ENCODE results near the gene DNER. TPM values are rescaled to one million over a fixed set of nuclear protein-coding genes. Genes with fewer than 3 reads are reported as not detected.

The DNER gene
- total RNA-seq, 2 donors from 2014 or later: 17.6 to 28.4 TPM

DNA sequence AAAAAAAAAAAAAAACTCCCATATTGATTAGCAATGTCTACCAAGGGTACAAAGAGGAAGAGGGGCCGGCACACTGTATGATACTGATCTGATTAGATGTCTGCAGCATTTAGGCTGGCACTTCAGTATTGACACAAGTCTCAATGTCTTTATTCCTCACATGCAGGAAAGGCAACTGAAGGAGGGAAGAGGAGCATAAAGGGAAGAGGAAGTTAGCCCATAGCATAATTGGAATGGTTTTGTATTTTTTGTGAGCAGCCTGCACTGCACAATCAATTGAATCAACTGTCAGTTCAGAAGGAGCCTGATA is 79.0 kb downstream of the DNER start:
- no peak overlapping the region for H3K27ac ChIP-seq
- H3K4me3 ChIP-seq: no peak overlapping the region
- no peak for DNase-seq (ENCODE audit: low spot score)
- H3K36me3 ChIP-seq: no peaks in the 10 kb centered on the region
- H3K4me1 ChIP-seq: no peaks in the 10 kb centered on the region
- TF ChIP-seq, protein P1, sequence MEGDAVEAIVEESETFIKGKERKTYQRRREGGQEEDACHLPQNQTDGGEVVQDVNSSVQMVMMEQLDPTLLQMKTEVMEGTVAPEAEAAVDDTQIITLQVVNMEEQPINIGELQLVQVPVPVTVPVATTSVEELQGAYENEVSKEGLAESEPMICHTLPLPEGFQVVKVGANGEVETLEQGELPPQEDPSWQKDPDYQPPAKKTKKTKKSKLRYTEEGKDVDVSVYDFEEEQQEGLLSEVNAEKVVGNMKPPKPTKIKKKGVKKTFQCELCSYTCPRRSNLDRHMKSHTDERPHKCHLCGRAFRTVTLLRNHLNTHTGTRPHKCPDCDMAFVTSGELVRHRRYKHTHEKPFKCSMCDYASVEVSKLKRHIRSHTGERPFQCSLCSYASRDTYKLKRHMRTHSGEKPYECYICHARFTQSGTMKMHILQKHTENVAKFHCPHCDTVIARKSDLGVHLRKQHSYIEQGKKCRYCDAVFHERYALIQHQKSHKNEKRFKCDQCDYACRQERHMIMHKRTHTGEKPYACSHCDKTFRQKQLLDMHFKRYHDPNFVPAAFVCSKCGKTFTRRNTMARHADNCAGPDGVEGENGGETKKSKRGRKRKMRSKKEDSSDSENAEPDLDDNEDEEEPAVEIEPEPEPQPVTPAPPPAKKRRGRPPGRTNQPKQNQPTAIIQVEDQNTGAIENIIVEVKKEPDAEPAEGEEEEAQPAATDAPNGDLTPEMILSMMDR (IDR thresholded peaks at IDR 0.05): no peak
- H3K9me3 ChIP-seq: no peaks in the 10 kb centered on the region
- H3K27me3 ChIP-seq: no peaks in the 10 kb centered on the region

DNA sequence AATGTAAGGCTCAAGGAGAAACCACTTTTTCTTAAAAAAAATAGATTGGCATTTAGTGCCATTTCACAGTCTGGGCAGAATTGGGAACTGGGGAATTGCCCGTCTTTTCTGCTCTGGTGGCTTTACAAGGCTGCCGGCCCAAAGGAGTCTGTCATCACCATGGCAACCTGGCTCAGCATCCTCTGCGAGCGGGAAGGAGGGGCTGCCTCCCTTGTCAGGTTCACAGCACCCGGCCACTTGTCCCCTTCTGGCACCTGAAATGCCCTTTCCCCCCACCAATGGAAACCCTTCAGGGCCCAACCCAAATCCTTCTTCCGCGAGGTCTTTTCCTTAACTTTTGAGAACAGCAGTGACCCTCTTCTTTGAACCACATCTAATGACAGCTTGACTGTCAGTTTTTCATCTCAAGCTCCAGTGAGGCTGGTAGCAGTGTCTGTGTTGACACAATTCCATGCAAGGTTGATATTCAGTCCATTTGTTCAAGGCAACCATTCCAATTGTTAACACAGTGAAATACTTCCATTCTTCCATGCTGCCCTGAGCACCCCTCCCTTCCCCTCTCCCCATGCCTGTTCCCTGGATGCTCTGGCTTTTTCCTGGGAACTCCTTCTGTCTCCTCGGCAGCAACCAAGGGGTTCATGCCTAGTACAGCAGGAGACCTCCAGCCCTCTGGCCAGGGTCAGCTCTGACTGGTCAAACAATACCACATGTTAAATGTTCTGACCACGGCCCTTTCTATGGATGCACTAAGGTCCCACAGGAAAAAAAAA is 79.6 kb downstream of the DNER start:
- H3K4me3 ChIP-seq: no peak overlapping the region
- H3K4me1 ChIP-seq: no peaks in the 10 kb centered on the region
- no peaks in the 10 kb centered on the region for H3K9me3 ChIP-seq
- H3K27me3 ChIP-seq: no peaks in the 10 kb centered on the region
- no peak overlapping the region for H3K27ac ChIP-seq
- TF ChIP-seq, protein P1 (IDR thresholded peaks at IDR 0.05): no peak
- H3K36me3 ChIP-seq: no peaks in the 10 kb centered on the region
- no peak for DNase-seq (ENCODE audit: low spot score)

DNA sequence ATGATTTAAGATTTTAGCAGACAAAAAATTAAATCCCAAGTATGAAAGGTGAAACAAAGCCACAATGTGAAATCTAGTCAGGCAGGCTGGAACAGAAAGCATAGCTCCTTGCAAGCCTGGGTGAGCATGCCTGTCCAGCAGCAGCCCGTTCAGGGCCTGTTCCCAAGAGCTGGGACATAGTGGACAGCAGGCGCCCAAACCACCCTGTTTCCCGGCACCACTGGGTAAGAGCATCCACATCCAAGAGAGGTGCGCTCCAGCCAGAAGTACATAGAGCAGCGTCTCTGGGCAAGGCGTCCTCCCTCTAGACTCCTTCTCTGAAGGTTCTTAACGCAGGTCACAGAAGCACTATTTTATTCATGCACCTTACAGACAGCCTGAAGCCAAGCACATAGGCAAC is 80.8 kb downstream of the DNER start:
- H3K36me3 ChIP-seq: no peaks in the 10 kb centered on the region
- no peak overlapping the region for H3K27ac ChIP-seq
- no peaks in the 10 kb centered on the region for H3K4me1 ChIP-seq
- TF ChIP-seq, protein P1 (IDR thresholded peaks at IDR 0.05): no peak
- H3K4me3 ChIP-seq: no peak overlapping the region
- no peak for DNase-seq (ENCODE audit: low spot score)
- no peaks in the 10 kb centered on the region for H3K27me3 ChIP-seq
- no peaks in the 10 kb centered on the region for H3K9me3 ChIP-seq

DNA sequence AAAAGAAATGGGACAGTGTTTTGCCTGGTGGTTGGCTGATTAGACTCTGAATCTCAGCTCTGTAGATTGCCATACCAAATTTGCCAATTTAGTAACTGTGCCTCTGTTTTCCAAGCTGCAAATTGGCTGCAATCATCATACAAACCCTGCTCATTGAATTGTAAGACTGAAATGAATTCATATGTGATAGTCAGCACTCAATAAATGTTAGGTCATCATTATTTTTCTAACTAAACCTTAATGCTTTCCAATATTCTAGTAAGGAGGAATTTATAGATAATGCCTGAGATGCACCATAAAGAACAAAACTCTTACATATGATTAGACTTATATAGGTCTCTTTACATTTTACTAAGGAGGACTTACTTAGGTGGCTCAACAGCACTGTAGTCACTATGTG is 85.3 kb downstream of the DNER start:
- no peak overlapping the region for H3K27ac ChIP-seq
- no peak for DNase-seq (ENCODE audit: low spot score)
- no peak overlapping the region for H3K4me3 ChIP-seq
- no peaks in the 10 kb centered on the region for H3K9me3 ChIP-seq
- no peaks in the 10 kb centered on the region for H3K27me3 ChIP-seq
- H3K36me3 ChIP-seq: no peaks in the 10 kb centered on the region
- TF ChIP-seq, protein P1 (IDR thresholded peaks at IDR 0.05): no peak
- H3K4me1 ChIP-seq: no peaks in the 10 kb centered on the region

DNA sequence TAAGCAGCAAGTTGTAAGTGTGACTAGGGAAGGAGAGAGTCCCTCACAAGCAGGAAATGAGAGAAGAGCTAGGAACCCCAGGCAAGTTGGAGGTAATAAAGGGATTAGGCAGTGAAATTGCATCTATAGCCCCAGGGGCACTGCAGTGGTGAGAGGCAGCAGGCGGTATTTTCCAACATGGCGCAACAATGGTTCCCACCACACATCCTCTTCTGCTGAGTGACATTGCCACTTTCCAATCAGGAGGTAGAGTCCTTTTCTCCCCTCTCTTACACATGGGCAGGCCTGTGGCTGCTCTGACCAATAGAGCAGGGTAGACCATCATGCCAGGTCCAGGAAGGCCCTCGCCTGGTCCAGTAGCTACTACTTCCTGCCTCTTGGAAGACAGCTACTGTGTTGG is 86.6 kb downstream of the DNER start:
- no peaks in the 10 kb centered on the region for H3K36me3 ChIP-seq
- no peaks in the 10 kb centered on the region for H3K27me3 ChIP-seq
- TF ChIP-seq, protein P1 (IDR thresholded peaks at IDR 0.05): no peak
- no peaks in the 10 kb centered on the region for H3K4me1 ChIP-seq
- DNase-seq (ENCODE audit: low spot score): no peak
- H3K9me3 ChIP-seq: no peaks in the 10 kb centered on the region
- H3K27ac ChIP-seq: no peak overlapping the region
- no peak overlapping the region for H3K4me3 ChIP-seq

All from right atrium auricular region (tissue), 2 donors.